GM21619 (cell line): ENCODE data around the gene EXT2.

Experiments
- ATAC-seq: cut with Tn5 transposase; IDR thresholded peaks from one replicate; pipeline ENCODE4 v1.9.1; 2021; ENCODE audit not compliant: unreplicated experiment

The EXT2 gene

DNA sequence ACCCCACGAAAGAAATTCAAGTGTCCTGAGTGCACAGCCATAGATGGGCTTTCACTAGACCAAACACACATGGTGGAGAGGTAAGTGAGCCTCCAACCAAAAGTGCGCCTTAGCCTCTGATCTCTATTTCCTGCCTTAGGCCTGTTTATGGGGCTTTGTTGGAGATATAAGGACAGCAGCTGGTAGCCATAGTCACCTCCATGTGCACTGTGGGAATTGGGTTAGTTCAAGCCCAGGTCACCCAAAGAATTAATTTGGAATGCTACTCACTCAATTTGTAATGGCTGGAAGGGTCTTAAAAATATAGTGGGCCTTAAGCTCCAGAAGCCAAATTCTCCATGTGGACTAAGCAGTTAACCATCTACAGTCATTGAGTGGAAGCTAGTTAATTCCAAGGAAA is 140.8 kb downstream of the EXT2 start:
- ATAC-seq, result no peak

DNA sequence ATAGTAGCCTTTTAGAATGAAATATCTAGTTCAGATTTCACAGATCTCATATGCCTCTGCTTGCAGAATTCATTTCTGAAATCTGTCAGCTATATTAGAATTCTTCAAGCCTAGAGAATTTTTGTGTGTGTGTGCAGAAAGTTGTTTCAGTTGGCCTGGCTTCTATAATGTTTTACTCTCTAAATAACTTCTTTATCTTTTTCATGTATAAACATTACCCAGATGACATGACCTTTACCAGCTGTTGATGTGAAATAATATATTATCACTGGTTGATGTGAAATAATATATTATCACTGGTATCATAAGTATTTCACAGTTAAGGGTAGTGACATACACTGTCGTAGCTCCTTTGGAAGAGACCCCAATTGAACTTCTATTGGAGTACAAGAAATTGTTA is 141.7 kb downstream of the EXT2 start:
- no peak for ATAC-seq

DNA sequence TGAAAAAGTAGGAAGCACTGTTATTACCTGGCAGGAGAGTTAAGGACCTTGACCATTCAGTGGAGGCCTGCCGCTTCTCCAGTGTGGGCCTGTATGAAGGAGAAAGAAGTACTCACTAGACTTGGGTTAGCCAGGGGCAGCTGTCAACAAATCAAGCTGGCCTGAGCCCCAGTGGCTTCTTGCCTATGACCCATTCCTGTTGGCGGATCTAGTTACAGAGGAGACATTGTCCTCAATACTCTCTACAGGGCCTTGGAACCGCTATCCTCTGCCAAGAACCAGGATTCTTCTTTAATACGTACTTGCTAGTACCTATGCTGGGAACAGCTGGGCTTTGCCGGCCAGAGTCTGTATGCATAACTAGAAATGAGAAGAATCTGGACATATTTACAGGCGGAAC is 146.4 kb downstream of the EXT2 start:
- no peak for ATAC-seq

DNA sequence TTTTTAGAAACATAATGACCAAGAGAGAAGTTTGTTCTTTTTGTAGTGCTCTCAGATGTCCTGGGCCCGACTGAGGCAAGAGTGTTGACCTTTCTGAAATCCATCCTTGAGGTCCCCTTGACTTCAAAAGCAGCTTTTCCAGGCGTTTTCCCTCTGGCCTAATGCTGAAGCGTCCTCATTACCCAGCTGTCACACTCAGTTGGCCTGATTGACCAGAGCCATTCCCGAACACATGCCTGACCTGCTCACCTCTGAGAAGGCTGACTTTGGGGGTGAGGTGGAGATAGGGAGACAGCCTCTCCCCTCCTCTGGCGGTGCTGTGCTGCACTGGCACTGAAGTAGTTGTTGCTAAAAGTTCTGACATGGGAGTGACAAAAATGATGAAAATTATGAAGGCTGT is 147.6 kb downstream of the EXT2 start:
- ATAC-seq, result no peak

DNA sequence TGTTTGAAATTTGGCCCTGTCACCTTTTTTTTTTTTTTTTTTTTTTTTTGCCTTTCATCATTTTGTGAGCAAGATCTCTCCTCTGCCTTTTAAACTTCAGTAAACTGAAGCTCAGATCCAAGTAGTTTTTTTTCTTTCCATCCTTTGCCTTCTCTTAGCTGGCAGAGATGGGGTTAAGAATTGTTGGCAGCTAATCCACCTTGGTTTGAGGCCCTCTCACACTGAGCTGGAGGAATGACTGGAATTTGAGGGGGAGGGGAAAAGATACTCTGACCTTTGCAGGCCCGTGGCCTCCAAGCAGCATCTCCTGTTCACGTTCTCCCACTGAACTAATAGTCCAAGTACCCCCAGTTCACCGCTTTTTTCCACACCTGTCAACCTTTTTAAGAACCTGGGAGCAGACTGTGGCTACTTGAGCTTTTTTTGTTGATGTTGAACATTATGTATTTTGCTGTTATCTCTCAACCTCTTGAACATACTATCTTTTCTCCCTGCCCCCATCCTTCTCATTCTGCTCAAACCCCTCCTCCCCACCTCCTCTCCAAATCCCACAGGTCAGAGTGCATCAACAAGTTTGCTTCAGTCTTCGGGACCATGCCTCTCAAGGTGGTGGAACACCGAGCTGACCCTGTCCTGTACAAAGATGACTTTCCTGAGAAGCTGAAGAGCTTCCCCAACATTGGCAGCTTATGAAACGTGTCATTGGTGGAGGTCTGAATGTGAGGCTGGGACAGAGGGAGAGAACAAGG is 148.3 kb downstream of the EXT2 start:
- ATAC-seq, result no peak

DNA sequence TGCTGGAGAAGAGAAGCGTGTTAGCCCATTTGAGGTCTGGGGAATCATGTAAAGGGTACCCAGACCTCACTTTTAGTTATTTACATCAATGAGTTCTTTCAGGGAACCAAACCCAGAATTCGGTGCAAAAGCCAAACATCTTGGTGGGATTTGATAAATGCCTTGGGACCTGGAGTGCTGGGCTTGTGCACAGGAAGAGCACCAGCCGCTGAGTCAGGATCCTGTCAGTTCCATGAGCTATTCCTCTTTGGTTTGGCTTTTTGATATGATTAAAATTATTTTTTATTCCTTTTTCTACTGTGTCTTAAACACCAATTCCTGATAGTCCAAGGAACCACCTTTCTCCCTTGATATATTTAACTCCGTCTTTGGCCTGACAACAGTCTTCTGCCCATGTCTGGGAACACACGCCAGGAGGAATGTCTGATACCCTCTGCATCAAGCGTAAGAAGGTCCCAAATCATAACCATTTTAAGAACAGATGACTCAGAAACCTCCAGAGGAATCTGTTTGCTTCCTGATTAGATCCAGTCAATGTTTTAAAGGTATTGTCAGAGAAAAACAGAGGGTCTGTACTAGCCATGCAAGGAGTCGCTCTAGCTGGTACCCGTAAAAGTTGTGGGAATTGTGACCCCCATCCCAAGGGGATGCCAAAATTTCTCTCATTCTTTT is 149.3 kb downstream of the EXT2 start:
- ATAC-seq, result no peak

DNA sequence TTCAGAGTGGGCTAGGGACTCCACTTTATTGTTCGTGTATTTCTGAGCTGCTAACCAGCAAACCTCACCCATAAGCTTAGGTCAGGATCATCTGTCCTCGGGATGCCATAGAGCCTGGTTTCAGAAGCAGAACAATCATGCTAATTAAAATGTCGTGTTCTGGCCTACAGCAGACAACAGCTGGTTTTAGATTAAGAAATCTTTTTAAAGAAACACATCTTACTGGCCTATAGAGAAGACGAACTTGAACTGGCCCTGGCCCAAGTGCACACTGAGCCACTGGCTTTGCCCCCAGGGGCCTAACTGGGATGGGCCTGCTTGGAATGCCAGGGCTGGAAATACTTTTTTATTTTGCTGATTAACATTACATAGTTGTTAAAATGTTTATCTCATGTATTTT is 151.2 kb downstream of the EXT2 start:
- no peak for ATAC-seq

DNA sequence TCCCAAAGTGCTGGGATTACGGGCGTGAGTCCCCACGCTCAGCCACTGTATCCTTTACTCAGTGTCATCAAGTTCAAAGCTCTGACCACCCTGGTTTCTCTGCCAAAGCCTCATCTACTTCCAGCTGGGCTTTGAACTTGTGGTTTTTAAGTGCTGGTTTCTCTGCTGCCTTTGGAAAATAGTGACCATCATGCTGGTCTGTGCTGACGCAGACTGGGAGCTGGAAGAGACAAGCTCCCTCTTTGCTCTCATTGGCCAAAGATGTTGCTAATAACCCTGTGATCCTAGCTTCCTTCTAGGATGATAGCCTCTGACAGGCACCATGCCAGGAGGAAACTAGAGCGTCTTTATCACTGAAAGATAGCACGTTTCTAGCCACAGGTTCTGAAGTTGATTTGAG is 152.0 kb downstream of the EXT2 start:
- ATAC-seq, result no peak

DNA sequence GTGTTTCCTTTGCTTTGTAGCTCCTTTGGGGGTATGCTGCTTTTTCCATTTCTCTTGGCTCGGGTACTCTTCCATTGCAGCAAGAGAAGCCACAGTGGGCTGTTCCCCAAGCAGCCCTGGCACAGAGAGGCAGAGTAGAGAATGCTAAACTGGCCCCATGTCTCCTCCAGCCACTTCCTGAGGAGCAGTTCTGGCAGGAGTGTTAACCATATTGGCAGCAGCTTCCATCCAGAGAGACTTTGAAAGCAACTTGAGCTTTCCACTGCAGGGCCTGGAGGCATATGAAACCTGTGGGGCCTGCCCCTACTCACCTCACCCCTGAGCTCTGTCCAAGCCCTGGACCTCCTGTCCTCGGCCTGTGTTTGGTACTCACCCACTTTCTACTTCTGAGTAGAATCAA is 152.6 kb downstream of the EXT2 start:
- ATAC-seq, result no peak

DNA sequence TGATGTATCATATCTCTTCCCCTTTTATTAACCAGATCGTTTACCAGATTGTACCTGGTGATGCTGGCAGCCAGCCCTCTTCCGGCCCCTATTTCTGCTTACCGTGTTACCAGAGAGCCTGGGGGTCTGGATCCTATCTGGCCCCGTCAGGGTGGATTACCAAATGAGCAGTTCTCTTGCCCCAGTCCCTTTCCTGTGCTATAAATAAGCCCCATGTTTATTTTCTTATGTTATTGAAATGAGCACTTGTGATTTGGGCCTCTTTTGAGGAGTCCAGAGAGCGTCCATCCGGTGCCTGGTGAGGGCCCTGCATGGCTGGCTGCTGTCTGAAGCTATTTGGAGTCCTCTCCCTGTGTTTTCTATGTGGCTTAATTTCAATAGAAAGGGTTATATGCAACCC is 154.9 kb downstream of the EXT2 start:
- ATAC-seq, result no peak

DNA sequence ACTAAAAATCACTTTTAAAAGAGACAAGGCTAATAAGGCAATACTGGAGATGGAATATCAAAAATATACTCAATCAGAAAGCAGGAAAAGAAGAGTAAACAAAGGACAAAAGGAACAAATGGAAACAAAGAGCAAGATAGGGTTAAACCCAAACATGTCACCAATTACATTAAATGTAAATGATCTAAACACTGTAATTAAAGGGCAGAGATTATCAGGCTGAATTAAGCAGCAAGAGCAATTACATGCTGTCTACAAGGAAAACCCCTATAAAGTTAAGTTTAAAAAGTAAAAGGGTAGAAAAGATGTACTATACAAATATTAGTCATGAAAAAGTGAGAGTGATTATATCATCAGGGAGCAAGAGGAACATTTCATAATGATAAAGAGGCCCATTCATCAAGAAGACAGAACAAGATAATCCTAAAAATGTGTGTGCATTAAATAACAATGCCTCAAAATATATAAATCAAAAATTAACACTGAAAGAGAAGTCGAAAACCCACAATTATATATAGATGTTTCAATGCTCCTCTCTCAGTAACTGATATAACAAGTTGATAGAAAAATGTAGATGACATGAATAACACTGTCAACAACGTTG is 157.6 kb downstream of the EXT2 start:
- ATAC-seq, result no peak

DNA sequence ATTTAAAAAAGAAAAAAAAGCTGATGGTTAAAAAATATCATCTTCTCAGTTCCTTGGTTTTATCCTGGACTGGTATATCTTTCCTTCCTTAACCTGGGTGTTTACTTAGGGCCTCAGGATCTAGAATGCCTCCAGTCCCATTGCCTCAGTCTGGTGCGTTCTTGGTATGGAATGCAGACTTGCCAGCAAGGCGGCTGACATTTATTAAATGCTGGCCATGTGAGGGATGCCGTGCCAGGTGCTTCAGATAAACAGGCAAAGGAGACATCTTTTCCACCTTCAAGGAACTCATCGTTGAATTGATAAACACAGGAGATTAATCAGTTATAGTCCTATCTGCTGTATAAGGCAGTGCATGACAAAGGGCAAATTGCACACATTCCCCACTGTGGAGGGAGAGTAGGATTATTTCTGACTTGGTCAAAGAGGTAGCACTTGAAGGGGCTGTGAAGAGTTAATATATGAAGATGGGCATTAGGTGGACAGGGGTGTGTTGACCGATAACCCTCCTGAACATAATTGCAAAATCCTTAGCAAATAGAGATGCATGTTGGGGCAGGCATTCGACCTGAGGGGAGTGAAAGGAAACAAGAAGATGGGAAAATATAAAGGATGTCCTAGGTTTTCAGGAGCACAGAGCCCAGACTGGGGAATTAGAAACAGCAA is 160.1 kb downstream of the EXT2 start:
- ATAC-seq, result no peak

DNA sequence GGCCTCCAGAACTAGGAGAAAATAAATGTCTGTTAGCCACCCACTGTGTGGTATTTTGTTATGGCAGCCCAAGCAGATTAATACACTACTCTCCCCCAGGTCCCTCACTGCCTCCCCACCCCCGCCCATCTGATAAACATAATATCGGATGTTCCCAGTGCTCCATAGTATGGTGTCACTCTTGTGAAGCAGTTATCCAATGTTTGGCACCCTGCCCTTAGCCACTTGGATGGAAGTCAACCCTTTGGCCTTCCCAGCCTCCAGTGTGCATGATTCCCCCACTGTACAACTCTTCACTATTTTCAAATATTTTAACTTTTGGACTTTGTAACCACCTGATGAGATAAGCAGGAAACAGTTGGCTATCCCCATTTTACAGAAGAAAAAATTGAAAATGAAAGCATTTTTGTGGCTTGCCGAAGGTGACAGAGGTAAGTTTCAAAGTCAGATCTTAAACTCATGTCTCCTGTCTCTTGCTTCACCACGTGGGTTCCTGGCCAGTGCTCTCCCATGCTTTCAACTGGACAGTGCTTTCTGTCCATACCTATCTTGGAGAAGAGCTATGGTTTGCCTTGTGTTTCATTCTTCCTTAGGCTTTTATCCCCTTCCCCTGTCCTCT is 161.3 kb downstream of the EXT2 start:
- no peak for ATAC-seq

DNA sequence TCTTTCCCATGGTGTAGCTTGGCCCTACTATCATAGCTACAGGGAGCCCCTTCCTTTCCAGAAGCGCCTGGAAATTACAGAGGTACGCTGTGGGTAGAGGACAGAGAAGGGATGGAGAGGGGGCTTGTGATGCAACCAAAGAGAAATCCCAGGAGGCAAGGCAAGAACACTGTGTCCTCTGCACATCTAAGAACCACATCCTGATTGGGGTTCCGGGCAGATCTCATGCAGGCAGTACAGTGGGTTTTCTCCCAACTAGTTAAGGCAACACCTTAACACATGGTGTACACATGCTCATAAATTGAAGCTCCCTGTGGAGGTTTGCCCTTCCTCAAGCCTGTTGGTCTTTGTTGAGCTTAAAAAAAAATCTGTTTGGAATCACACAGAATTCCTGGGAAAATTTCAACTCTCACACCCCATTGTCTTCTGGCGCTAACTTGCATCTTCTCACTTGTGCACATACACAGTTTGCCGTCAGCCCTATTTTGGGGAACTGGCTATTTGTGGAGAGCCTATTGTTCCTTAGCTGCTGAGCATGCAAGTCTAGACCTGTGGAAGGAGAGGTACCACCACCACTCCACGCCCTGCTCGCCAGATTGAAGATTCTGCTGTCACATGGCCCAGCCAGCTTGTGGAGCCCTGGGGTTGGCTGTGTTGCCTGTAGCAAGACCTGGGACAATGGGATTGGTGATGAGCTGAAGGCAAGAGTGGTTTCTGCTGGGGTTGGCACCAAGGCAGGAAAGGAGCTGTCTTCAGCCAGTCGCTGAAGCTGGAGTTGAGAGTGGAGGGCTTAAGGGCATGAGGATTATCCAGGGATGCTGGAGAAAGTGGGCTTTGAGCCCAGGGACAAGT is 162.1 kb downstream of the EXT2 start:
- no peak for ATAC-seq

DNA sequence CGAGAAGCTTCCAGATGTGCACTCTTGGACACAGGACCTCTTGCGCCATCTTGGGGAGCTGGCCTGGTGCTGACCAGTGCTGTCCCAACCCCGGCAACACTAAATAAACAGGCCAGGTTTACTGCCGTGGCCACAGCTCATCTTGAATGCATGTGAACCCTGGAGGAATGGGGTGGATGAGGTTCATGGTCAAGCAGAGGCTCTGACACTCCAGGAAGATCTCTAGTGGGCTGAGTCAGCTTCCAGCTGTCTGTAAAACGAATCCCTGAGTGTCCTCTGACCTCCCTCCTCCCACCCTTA is 162.7 kb downstream of the EXT2 start:
- no peak for ATAC-seq

DNA sequence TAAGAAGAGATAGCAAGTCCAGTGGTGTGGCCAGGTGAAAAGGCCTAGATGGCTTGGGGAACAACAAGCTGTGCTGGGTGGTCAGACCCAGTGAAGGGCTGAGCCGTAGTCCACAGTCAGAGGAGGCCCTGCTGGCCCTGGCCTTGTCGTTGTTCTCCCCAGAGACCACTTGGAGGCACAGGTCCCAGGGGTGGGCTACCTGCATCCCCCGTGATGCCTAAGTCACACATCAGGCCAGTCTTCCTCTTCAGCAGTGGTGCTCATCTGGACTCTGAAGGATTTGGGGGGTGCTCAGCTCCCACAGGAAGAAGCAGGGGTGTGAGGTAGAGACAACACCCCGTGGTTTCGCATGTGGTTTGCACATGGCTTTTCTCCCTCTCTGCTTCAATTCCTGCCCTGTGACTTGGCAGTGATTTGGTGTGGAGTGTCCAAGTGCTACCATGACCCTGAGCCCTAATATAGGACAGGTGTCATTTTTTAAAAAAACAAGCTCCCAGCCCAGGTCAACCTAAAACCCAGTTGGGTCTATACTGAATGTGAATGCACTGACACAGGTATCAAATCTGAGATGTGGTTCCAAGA is 163.5 kb downstream of the EXT2 start:
- no peak for ATAC-seq

DNA sequence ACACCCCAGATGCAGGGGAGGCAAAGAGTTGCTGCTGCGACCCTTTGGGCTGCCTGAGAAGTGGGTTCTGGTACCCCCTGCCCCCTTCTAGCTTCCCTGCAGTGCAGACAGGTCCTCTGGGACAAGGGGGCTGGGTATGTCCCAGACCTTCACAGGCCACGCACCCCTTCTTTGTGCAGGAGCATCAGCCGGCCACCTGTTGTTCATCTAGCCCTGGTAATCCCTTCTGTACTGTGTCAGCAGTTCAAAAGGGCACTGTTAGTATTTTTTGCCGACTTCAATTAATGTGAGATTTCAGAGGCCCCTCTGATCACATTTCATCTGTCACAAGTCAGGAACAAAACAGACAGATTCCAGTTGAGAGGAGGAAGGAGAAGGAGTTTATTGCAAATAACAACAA is 164.6 kb downstream of the EXT2 start:
- no peak for ATAC-seq

DNA sequence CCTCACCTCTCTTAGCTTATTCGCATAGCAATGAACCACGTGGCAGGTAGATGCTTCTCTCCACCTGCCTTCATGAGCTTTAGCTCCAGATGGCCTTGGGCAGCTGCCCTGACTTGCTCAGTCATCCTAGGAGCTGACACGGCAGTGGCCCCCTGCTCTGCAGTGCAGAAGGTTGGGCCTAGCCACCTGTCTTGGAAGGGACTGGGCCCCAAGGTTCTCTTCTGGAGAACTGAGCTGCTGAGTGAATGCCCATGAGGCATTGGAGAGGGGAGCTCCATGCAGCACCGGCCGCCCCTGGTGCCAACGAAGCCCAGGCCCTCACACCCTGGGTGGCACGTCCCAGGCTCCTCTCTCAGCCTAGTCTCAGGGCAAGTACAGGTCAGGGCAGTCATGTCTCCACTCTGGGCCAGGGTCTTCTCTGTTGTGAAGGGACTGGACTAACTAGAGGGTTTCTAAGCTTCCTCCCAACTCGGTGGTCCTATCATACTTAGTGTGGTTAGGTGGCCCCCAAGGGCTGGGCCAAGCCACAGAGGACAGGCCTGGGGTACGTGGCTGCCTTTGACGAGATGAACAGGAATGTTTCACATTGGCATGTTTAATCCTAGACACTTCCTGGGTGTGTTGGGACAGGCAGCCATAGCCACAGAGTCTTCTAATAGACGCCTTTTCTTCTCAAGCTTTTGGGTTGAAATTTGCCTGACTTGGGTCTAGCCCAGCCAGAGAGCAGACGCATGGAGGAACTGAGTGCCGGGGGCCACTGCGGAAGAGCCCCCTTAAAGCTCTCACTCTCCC is 166.5 kb downstream of the EXT2 start:
- no peak for ATAC-seq

DNA sequence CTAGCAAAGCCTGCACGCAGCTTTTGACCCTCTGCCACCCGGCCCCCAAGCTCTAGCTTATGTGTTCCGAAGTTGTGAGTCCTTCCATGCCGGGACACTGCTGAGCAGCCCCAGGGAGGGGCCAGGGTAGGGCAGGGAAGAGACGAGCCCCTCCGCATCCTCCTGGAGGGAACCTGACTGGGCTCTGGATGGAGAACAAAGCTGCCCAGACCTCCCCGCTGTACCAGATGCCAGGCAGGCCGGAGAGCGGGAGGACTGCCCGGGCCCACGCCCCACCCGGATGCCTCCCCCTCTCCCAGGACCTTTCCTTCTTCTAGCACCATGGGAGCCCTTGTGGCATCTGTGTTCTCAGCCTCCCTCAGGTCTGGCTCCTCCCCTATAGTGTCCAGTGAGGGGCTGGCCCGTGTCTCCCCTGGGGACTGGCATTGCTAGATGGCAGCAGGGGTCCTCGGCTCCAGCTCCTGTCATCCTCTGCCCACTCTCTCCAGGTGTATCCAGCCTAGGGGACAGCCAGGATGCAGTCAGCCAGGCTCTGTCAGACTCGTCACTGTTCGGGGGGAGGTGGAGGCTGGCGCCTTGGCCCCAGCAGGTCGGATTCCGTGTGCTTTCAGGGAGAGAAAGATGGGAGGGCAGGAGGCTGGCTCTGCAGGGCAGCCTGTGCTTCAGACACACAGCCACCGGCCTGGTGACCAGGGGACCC is 168.4 kb downstream of the EXT2 start:
- no peak for ATAC-seq
